ENCODE data around the gene SCG3.
"Not testable (repeated sequence)": the region's sequence is repeated elsewhere in the genome, so short reads cannot be mapped to it uniquely, and the experiment has no call there.

SCG3 gene

GRCh38 chr15:51681303-51681963 is at the start of gene SCG3:
SCG3 (plus strand) TSS chr15:51681503; CDS start chr15:51681756, 253 bp downstream.
- peak in 50 of 51 donors; percentile 20 to 90 (median 72) for DNase-seq

- no peak for DNase-seq
These were observed 46.6 kb upstream of the SCG3 start for GRCh38 chr15:51634591-51635198.

GRCh38 chr15:51641490-51642130 is 39.7 kb upstream of the SCG3 start:
- no peak for DNase-seq

GRCh38 chr15:51642696-51643095 is 38.6 kb upstream of the SCG3 start:
- no peak for DNase-seq

- peak in 18 of 51 donors; percentile 1 to 44 (median 9) for DNase-seq
These were observed 34.2 kb upstream of the SCG3 start for GRCh38 chr15:51647128-51647562.

GRCh38 chr15:51648101-51648500 is 33.2 kb upstream of the SCG3 start:
- not testable (repeated sequence) for DNase-seq

GRCh38 chr15:51648643-51649042 is 32.7 kb upstream of the SCG3 start:
- DNase-seq, result not testable (repeated sequence)

- peak in 16 of 51 donors; percentile 2 to 71 (median 14) for DNase-seq
These were observed 31.4 kb upstream of the SCG3 start for GRCh38 chr15:51649659-51650521.

GRCh38 chr15:51652084-51652668 is 29.1 kb upstream of the SCG3 start:
- DNase-seq, result no peak

GRCh38 chr15:51655401-51656057 is 25.8 kb upstream of the SCG3 start:
- not testable (repeated sequence) for DNase-seq

- no peak for DNase-seq
These were observed 22.6 kb upstream of the SCG3 start for GRCh38 chr15:51658664-51659063.

- DNase-seq, result no peak
These were observed 20.2 kb upstream of the SCG3 start for GRCh38 chr15:51661072-51661471.

- DNase-seq, result no peak
These were observed 13.8 kb upstream of the SCG3 start for GRCh38 chr15:51667478-51667877.

- no peak for DNase-seq
These were observed 12.9 kb upstream of the SCG3 start for GRCh38 chr15:51668446-51668845.

- no peak for DNase-seq
These were observed 11.9 kb upstream of the SCG3 start for GRCh38 chr15:51669381-51669780.

- peak in 9 of 51 donors; percentile 4 to 25 (median 11) for DNase-seq
These were observed 9.1 kb upstream of the SCG3 start for GRCh38 chr15:51672155-51672687.

GRCh38 chr15:51672913-51673857 is 8.1 kb upstream of the SCG3 start:
- DNase-seq, result no peak

- no peak for DNase-seq
These were observed 6.1 kb upstream of the SCG3 start for GRCh38 chr15:51675234-51675633.

- DNase-seq, result no peak
These were observed 4.3 kb upstream of the SCG3 start for GRCh38 chr15:51677021-51677420.
